GM21447 (cell line): ENCODE results near the gene ACTL7B.

Experiments used
- ATAC-seq: cut with Tn5 transposase; IDR thresholded peaks from one replicate; pipeline ENCODE4 v1.9.1; 2021; ENCODE audit not compliant: unreplicated experiment

Gene ACTL7B

GRCh38 chr9:108809269-108809668, 46.5 kb downstream of the ACTL7B start:
- no peak for ATAC-seq
